ENCODE results near the gene AGPAT1.

GRCh38 chr6:32175711-32176475 is at the start of gene AGPAT1:
- TF ChIP-seq RAD21 (conservative IDR thresholded peaks at IDR 0.05 in 1 of 2, IDR thresholded peaks at IDR 0.05 in 1 of 2) (no peak), ZNF302 (CRISPR knock-in tag; IDR thresholded peaks at IDR 0.05) (no peak), NR3C1 (IDR thresholded peaks at IDR 0.05) (no peak), MAX (IDR thresholded peaks at IDR 0.05) (no peak), PHF8 (IDR thresholded peaks at IDR 0.05; ENCODE audit: borderline replicate concordance, low read depth) (no peak), CTCF (IDR thresholded peaks at IDR 0.05) (no peak), POLR2A (IDR thresholded peaks at IDR 0.05; ENCODE audit: low read length) (peak; percentile 40), EP300 (IDR thresholded peaks at IDR 0.05) (no peak), REST (IDR thresholded peaks at IDR 0.05) (no peak), MYC (IDR thresholded peaks at IDR 0.05; ENCODE audit: borderline replicate concordance, low read length) (no peak), CHD2 (IDR thresholded peaks at IDR 0.05; ENCODE audit: low read length, partially characterized antibody) (no peak), USF2 (IDR thresholded peaks at IDR 0.05) (no peak), HMGXB4 (CRISPR knock-in tag; IDR thresholded peaks at IDR 0.05; ENCODE audit: borderline replicate concordance) (no peak), JUN (IDR thresholded peaks at IDR 0.05) (peak; percentile 32 to 56; a peak in 1 of 5 replicates)
